Kasumi-1 (cell line): ENCODE data around the gene MATN1.

Experiments
- DNase-seq, 2 experiments: peaks; one replicate each; lab custom pipeline; 2025; lab: John Stamatoyannopoulos, UW

MATN1 gene

GRCh38 chr1:30757352-30758120 is 34.2 kb upstream of the MATN1 start, which contains the start of gene LAPTM5:
LAPTM5 (minus strand) TSS chr1:30757774; CDS start chr1:30757745, 29 bp downstream.
- DNase-seq: peak; percentile 64 to 72

DNA sequence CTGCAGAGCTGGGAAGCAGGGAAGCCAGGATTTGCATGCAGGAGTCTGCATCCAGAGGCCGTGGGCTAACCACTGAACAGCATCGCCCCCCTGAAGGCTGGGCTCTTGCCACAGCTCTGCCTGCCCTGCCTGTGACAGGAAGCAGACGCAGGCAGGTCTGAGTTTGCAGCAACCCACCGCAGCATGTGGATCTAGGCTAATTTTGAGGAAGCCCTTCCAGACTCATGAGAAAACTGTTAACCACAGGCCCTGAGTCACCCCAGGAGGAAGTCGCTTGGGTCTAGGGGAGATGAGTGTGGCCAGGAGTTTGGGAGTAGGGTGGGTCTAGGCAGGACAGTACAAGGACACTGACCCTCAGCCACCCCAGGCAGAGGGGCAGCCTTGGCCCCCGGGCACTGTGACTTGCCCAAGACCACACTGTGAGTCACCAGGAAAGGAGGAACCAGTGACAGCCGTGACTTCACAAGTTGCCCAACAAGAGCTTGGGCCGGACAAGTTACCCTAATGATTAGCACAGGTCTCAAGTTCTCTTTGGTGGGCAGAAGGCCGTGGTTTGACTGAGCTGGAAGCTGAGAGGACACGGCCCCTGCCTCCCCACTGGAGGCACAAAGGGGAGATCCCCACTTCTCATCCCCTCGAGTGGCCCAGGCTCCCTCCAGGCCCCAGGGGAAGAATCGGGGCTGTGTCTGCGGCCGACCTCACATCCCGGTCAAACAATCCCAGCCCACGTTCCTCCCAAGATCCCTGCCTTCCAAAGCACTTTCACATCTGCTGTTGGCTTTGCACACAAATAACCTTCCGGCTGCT is 33.4 kb upstream of the MATN1 start:
- peak; percentile 98 to 99 for DNase-seq

DNA sequence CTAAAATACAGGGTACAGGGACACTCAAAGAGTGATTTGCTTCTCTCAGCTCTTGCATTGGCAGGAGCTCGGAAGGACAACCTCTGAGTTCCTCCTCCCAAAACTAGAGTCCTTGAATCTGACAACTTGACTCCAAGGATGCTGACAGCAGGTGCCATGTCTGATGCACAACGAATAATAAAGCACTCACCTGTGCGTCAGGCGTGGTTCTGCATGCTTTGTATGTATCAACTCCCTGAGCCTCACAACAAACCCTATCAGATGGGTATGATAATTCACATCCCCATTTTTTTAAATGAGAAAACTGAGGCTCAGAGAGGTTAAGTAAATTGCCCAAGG is 32.8 kb upstream of the MATN1 start:
- DNase-seq: no peak

- no peak for DNase-seq
Measured at GRCh38 chr1:30755746-30756145, 32.4 kb upstream of the MATN1 start.

- DNase-seq: no peak
Measured at GRCh38 chr1:30755334-30755733, 31.9 kb upstream of the MATN1 start.

- DNase-seq: no peak
Measured at GRCh38 chr1:30754684-30755171, 31.3 kb upstream of the MATN1 start.

GRCh38 chr1:30753660-30754123 is 30.3 kb upstream of the MATN1 start:
- DNase-seq: peak; percentile 46 to 50

DNA sequence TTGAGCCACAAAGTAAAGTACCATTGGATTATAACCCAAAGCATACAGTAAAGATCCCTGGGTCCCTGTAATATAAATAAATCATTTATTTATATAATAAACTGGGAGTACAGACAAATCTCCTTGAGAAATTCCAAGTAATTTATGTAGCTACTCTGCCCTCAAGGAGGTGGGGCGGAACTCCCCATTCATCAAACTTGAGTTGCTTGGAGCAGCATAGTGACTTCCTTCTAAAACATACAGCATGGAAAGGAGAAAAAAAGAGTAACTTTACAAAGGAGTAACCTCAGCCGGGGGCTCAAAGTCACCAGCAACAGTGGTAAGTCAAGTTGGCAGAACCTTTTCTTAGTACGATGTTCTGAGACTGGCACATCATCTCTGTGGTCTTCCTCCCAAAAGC is 29.7 kb upstream of the MATN1 start:
- no peak for DNase-seq

DNA sequence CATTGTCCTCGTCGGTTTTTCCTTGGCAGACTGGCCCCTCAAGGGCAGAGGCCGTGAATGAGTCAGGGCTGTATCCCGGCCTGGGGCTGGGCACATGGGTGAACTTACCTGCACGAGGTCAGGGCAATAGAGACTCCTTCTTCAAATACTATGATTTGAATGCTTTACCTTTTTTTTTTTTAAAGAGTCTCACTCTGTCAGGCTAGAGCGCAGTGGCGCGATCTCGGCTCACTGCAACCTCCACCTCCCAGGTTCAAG is 29.2 kb upstream of the MATN1 start:
- no peak for DNase-seq

- no peak for DNase-seq
Measured at GRCh38 chr1:30751830-30752650, 28.7 kb upstream of the MATN1 start.

- DNase-seq: no peak
Measured at GRCh38 chr1:30750731-30751291, 27.4 kb upstream of the MATN1 start.

DNA sequence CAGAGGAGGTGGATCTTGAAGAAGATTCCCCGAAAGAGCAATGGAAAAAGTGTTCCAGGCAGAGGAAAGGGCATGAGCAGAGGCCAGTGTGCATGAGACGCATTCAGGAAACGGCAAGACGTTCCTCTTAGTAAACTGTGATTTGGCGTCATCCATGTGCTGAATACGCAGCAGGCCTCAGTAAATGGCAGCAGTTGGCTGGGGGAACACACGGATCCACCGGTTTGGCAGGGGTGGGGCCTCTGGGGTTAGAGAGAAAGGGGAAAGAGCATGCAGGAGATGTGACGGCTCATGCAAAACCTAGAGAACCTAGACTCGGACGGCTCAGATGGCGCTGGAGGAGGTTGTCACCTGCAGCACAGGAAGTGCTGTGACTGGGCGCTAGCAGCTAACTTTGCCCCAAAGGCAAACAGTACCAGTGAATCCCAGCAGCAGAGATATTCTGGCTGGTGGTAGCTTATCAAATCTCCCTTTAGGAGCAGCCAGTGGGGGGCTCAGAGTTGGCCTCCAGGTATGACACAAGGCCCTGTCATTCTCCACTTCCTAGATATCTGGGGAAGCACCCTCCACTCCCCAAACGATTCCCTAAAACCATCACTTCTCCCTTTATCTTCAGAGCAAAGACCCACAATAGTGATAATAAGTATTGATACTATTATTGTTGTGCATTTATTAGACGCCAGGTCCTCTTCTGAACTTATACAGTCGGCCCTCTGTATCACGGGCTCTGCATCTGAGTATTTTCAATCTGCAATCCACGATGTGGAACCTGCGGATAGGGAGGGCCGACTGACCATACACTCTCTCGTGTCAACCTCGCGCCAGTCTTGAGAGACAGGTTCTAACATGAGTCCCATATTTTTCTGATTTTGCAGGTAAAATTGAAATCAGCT is 26.6 kb upstream of the MATN1 start:
- no peak for DNase-seq

- no peak for DNase-seq
Measured at GRCh38 chr1:30748699-30749401, 25.5 kb upstream of the MATN1 start.

- DNase-seq: no peak
Measured at GRCh38 chr1:30748098-30748698, 24.8 kb upstream of the MATN1 start.

DNA sequence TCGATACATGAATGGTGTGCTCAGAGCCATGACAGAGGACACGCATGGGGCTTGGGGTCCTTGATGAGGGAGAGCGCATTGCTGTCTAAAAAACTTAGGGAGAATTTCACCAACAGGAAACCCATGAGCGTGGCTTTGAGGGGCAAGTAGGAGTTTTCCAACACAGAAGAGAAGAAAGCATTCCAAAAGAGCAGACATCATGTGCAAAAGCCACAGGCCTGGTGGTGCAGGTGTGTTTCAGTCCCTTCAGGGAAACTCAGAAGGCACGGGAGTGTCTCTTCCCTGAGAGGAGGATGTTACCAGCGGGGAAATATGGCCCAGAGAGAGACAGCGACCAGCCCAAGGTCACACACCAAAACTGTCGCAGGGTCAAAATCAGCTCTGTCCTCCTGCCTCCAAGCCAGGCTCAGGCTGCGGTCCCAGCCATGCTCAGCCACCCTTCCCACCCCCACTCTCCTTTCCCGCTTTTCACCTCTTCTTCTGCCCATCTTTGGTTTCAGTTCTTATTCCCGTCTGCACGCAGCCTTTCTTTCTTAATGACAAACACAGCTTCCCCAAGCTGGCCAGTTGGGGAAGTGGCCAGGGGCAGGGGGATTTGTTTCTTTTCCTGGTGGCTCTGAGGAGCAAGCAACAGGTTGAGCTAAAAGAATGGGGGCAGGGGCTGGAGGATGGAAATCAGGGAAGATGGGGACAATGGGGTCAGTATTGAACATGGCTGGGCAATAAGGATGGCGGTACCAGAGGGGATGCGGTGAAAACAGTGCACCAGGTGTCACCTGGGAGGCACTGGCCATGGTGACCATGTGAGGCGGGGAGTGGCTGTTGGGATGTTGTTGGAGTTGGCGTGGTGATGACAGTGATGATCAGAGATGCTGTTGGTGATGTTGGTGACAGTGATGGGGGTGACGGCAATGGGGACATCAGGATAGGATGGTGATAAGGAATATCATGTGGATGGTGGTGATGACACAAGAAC is 23.9 kb upstream of the MATN1 start:
- DNase-seq: no peak

- no peak for DNase-seq
Measured at GRCh38 chr1:30746212-30747032, 23.0 kb upstream of the MATN1 start.

- DNase-seq: no peak
Measured at GRCh38 chr1:30745834-30746208, 22.4 kb upstream of the MATN1 start.
